ENCODE measurements around the gene CCDC12. TPM values are rescaled to one million over a fixed set of nuclear protein-coding genes. Genes with fewer than 3 reads are reported as not detected.

CCDC12 gene
- total RNA-seq, 6 experiments from 2014 or later = 14.6 to 24.2 (median 17.0) TPM

DNA sequence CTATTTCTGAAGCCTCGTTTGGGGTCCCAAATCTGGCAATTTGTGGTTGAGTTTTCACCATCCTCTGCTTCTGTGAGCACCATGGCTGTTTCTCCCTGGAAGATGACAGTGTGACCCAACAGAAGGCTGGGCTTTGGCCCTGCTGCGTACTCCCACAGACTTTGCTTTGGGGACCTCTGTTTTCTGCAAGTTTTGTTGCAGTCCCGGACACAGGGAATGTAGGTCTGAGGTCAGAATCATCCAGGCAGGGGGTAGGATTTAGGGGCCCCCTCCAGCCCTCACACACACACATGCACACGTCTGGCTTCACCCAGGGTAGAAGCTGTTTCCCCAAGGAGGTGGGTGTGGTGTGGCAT lies 92.7 kb downstream of the CCDC12 start:
- DNase-seq = no peak
- no peaks in the 10 kb centered on the region for H3K9me3 ChIP-seq
- intact Hi-C loops (cut with DNase I) = no loop called here
- no peaks in the 10 kb centered on the region for H3K36me3 ChIP-seq
- H3K4me3 ChIP-seq = peak overlapping the region in 2 of 3 donors; percentile 40 to 46
- 50% methylated on average over 2 of the region's 4 CpGs for WGBS (ENCODE audit: insufficient coverage, low coverage, low lambda C conversion rate, missing lambda C conversion rate)
- no peak for TF ChIP-seq POLR2A (IDR thresholded peaks at IDR 0.05)
- TF ChIP-seq, protein P1, sequence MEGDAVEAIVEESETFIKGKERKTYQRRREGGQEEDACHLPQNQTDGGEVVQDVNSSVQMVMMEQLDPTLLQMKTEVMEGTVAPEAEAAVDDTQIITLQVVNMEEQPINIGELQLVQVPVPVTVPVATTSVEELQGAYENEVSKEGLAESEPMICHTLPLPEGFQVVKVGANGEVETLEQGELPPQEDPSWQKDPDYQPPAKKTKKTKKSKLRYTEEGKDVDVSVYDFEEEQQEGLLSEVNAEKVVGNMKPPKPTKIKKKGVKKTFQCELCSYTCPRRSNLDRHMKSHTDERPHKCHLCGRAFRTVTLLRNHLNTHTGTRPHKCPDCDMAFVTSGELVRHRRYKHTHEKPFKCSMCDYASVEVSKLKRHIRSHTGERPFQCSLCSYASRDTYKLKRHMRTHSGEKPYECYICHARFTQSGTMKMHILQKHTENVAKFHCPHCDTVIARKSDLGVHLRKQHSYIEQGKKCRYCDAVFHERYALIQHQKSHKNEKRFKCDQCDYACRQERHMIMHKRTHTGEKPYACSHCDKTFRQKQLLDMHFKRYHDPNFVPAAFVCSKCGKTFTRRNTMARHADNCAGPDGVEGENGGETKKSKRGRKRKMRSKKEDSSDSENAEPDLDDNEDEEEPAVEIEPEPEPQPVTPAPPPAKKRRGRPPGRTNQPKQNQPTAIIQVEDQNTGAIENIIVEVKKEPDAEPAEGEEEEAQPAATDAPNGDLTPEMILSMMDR (IDR thresholded peaks at IDR 0.05) = no peak
- no peak for ATAC-seq
- H3K27me3 ChIP-seq = no peaks in the 10 kb centered on the region
- no peak overlapping the region for H3K27ac ChIP-seq
- peaks cover 0 to 16% (median 0%) of the 10 kb centered on the region in 4 donors for H3K4me1 ChIP-seq

- H3K36me3 ChIP-seq = no peaks in the 10 kb centered on the region
- intact Hi-C loops (cut with DNase I) = no loop called here
- H3K4me3 ChIP-seq = peak overlapping the region; percentile 29 to 46 (median 40)
- peak; percentile 17 to 60 (median 40) for ATAC-seq
- H3K27me3 ChIP-seq = no peaks in the 10 kb centered on the region
- no peak overlapping the region for H3K27ac ChIP-seq
- no peak for TF ChIP-seq POLR2A (IDR thresholded peaks at IDR 0.05)
- TF ChIP-seq, protein P1 (IDR thresholded peaks at IDR 0.05) = no peak
- H3K9me3 ChIP-seq = no peaks in the 10 kb centered on the region
- H3K4me1 ChIP-seq = peaks cover 0 to 16% (median 0%) of the 10 kb centered on the region in 4 donors
- no peak for DNase-seq
- 1% methylated on average over 30 of the region's 78 CpGs for WGBS (ENCODE audit: insufficient coverage, low coverage, low lambda C conversion rate, missing lambda C conversion rate)
Observed at GRCh38 chr3:46883054-46883829, 93.3 kb downstream of the CCDC12 start.

GRCh38 chr3:46882377-46883053 lies 94.0 kb downstream of the CCDC12 start:
- DNase-seq = no peak
- peak; percentile 21 to 51 (median 27) for ATAC-seq
- intact Hi-C loops (cut with DNase I) = no loop called here
- no peak for TF ChIP-seq POLR2A (IDR thresholded peaks at IDR 0.05)
- TF ChIP-seq, protein P1 (IDR thresholded peaks at IDR 0.05) = no peak
- WGBS (ENCODE audit: insufficient coverage, low coverage, low lambda C conversion rate, missing lambda C conversion rate) = 0% methylated on average over 36 of the region's 72 CpGs
- H3K9me3 ChIP-seq = no peaks in the 10 kb centered on the region
- no peaks in the 10 kb centered on the region for H3K27me3 ChIP-seq
- H3K4me3 ChIP-seq = peak overlapping the region; percentile 29 to 46 (median 40)
- H3K36me3 ChIP-seq = no peaks in the 10 kb centered on the region
- H3K27ac ChIP-seq = peak overlapping the region; percentile 21 to 63 (median 37)
- peaks cover 0 to 16% (median 0%) of the 10 kb centered on the region in 4 donors for H3K4me1 ChIP-seq

DNA sequence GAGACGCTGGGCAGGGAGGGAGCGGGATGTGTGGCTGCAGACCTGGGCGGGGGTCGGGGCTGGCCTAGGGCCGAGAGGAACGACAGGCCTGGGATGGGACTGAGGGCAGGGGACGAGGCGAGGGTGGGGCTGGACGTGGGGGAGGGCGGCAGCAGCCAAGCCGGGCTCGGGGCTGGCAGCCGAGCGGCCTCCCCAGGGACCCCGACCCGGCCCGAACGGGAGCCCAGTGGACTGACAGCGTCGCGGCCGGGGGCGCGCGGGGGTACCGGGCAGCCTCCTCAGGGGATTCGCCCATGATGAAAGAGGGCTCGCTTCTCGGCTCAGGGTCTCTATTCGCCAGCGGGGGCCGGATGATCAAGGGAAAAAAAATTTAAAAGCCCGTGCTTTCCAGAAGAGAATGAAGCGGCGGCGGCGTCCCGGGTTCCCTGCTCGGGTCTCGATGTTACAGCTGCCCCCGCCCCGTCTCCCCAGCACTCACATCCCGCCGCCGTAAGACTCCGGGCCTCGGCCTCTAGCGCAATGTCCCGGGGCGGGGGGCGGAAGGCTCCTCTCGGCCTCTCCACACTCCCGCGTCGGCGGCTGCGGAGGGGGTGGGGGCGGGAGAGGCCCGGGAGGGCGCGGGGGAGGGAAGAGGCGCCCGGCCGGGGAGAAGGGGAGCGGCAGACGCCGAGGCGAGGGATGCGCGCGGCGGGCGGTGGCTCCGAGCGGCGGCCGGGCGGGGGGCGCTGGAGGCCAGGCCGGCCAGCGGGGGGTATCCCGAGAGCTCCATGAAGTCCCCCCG lies 94.8 kb downstream of the CCDC12 start:
- no peak for DNase-seq
- intact Hi-C loops (cut with DNase I) = no loop called here
- Histone ChIP-seq H3K36me3 (no peaks in the 10 kb centered on the region), H3K4me1 (peaks cover 0 to 16% (median 0%) of the 10 kb centered on the region in 4 donors), H3K9me3 (no peaks in the 10 kb centered on the region), H3K4me3 (peak overlapping the region; percentile 29 to 46 (median 40)), H3K27me3 (no peaks in the 10 kb centered on the region), H3K27ac (peak overlapping the region; percentile 21 to 63 (median 37))
- WGBS (ENCODE audit: insufficient coverage, low coverage, low lambda C conversion rate, missing lambda C conversion rate) = 2% methylated on average over 40 of the region's 83 CpGs
- TF ChIP-seq, protein P1 (IDR thresholded peaks at IDR 0.05) = no peak
- TF ChIP-seq POLR2A (IDR thresholded peaks at IDR 0.05) = no peak
- ATAC-seq = no peak
